NOMO-1 (cell line): Measurements from ENCODE around the gene GUCA1A.
A peak's percentile ranks its signal among the peaks of the same experiment; 100 is the strongest.
"Not testable (repeated sequence)": the region's sequence is repeated elsewhere in the genome, so short reads cannot be mapped to it uniquely, and the experiment has no call there.

Experiments
- DNase-seq, 2 experiments: peaks; one replicate each; lab custom pipeline; 2025; ENCODE audit not compliant: unreplicated experiment in 2 of 2; lab: John Stamatoyannopoulos, UW

Gene GUCA1A

DNA sequence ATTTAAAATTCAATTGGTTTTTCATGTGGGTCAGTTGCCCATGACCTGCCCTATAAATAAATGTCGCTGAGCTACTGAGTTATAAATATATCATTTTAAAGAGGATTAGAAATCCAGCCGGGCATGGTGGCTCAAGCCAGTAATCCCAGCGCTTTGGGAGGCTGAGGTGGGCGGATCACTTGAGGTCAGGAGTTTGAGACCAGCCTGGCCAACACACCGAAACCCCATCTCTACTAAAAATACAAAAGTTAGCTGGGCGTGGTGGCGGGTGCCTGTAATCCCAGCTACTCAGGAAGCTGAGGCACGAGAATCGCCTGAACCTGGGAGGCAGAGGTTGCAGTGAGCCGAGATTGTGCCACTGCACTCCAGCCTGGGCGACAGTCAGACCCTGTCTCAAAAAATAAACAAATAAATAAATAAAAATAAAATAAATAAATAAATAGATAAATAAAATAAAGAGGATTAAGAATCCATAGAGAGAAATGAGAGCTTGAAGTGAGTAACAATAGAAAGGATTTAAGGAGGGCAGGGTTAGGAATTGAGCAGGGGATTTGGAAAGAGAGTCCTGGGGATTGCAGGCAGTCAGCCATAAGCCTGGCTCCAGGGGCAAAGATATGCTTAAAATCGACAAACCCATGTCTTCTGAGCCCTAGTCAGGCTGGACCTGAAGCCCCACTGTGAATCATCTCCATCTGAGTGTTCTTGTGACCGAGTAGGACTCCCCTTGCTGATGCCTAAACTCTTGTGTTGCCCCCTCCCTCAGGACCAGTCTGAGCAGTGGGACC is 29.2 kb downstream of the GUCA1A start:
- DNase-seq, result not testable (repeated sequence)

DNA sequence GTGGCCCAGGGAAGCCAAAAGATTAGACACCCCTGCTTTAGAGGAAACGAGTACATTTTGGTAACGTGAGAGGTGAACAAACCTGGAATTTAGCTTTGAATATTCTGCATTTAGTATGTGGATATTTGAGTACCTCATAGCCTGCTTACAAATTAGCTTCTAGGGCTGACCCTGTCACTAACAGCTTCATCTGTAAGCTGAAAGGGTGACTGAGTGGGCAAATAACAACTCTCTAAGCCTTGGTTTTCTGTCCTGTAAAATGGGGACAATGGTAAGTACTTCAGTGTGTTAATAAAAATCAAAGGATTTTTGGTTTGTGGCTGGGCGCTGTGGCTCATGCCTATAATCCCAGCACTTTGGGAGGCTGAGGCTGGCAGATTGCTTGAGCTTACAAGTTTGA is 30.0 kb downstream of the GUCA1A start:
- no peak for DNase-seq

DNA sequence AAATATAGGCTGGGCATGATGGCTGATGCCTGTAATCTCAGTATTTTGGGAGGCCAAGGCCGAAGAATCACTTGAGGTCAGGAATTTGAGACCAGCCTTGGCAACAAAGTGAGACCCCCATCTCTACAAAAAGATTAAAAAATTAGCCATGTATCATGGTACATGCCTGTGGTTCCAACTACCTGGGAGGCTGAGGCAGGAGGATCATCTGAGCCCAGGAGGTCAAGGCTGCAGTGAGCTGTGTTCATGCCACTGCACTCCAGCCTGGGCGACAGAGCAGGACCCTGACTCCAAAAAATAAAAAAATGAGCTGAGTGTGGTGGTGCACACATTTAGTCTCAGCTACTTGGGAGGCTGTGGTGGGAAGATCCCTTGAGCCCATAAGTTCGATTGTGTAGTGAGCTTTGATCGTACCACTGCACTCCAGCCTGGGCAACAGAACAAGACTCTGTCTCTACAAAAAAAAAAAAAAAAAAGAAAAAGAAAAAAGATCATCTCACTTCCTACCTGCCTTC is 31.7 kb downstream of the GUCA1A start:
- DNase-seq, result no peak

DNA sequence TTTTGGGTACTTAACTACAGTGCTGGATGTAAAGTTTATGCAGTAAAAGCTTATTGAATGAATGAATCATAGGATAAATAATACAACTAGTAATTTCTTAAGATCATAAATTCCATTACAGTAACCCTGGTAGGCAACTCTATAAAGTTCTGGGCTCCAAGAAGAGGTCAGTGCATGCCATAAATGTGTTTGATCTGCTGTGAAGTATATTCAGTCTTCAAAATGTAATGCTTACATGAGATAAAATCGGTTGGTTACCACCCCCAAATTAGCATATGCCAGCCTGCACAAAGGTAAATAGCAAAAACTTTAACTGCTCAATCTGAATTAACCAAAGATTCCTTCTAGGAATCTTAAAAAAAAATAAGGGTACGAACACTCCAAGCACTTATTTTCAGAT is 34.4 kb downstream of the GUCA1A start:
- not testable (repeated sequence) for DNase-seq

DNA sequence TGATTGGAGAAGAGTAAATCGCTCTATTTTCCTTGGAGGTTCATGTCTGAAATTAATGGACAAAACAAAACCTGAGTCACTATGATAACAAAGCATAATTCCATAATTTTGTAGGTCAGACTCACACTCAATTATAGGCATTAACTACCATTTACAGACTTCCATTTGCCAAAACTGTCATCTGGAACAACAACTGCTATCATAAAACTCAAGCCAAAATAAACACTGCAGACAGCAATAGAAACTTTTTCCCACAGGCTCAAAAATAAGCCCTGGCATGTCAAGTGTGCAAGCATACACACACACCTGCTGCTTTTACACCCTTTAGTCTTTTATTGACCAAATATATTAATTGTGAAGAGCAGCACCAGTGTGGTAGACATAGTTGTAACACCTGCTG is 37.4 kb downstream of the GUCA1A start:
- no peak for DNase-seq

DNA sequence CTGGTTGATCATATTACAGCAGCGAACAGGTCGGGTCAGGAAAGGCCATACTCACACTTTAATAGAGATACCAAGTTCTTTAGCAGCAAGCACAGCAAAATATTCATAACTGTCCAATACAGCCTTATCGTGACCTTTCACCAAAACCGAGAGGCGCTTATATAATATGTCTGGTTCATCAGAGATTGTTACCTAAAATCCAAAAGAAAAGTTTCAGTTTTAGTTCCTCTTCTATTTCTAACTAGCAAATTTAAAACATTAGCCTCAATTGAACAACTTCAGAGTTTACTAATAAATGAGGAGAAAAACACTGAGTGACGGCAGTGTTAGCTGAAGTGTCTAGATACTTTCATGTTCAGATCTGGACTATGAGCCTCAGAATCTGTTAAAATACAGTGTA is 38.6 kb downstream of the GUCA1A start:
- no peak for DNase-seq

DNA sequence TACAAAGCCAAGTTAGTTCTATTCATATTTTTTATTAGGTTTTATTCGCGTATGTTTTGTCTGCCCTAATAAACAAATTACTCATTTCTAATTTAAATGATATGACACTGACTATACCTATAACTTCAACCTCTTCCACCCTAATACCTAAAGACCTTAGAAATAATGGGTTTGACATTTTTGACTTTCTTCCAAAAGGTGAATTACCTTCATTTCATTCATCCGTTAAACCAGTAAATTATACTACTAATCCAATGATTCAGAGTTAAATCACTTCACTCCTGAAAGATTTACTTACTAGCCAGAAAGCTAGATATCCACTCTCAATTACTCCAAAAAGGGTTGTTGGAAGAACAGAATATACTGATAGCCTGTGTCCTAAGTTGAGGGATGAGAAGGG is 39.3 kb downstream of the GUCA1A start:
- DNase-seq, result no peak

DNA sequence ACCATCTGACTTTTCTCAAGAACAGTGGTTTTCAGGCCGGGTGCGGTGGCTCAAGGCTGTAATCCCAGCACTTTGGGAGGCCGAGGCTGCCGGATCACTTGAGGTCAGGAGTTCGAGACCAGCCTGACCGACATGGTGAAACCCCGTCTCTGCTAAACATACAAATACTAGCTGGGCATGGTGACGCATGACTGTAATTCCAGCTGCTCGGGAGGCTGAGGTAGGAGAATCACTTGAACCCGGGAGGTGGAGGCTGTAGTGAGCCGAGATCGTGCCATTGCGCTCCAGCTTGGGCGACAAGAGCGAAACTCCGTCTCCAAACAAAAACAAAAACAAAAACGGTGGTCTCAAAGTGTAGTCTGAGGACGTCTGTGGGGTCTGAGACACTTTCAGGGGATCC is 43.3 kb downstream of the GUCA1A start:
- not testable (repeated sequence) for DNase-seq

DNA sequence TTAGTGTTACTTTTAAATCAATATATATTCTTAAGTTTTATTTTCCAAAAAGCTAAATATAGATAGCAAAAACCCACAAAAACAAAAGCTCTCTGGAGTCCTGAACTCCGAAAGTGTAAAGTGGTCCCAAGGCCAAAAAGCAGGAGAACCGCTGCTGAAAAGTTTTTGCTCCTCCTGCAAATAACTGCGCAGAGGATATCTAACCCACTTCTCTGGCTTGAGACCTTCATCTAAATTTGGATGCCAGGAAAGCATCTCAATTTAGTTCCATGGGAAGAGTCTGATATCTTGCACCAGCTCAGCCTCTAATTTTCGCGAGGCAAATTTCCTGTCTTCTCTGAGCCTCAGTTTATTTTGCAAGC is 44.0 kb downstream of the GUCA1A start:
- DNase-seq, result no peak

DNA sequence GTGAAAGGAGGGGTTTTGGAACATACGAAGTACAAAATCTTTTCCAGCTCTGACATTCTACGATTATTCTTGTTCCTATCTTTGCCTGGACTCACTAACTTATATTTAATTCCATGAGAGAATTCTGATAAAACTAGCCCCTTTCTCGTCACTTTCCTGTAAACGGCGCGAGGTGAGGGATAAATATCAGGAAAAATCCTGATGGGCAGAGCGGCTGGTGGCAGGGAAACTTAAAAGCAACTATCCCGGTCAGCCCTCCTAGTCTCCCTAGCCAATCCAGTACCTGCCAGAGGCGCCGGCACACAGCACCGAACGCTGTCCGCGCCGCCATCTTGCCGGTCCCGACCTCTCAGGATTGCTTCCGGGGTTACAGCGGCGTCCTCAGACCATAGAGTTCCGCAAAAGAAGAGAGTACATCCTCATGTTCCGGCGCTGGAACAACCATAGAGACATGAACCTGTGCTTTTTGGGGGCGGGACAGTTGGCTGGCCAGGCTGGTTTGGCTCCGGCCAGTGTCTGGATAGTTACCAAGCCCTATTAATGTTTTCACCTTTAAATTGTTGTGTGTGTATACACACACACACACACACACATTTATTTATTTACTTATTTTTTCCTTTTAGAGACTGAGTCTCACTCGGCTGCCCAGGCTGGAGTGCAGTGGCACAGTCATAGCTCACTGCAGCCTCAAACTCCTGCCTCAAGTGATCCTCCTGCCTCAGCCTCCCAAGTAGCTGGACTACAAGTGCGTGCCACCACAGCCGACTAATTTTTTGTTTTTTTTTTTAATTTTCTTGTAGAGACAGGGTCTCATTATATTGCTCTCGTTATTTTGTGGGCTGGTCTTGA is 44.6 kb downstream of the GUCA1A start, which contains the start of gene MRPS10:
MRPS10 (minus strand) TSS at position 343 of the 849 bp plus-strand sequence; CDS start at position 331, 12 bp downstream.
- peak; percentile 93 to 95 for DNase-seq

DNA sequence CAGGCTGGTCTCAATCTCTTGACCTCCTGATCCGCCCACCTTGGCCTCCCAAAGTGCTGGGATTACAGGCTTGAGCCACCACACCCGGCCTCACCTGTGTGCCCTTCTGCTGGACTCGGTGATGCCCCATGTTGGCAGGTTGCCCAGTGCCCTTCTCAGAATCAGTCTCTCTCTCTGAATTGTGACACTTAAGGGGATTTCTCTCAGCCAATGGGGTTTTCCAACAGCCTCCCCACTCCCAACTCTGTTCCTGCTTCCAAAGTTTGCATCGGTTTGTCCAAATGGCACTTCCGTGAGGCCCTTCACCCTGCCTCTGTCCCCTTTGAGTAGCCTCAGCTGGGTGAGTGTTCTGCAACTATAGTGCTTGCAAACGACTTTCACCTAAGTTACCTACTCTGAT is 47.6 kb downstream of the GUCA1A start:
- no peak for DNase-seq

DNA sequence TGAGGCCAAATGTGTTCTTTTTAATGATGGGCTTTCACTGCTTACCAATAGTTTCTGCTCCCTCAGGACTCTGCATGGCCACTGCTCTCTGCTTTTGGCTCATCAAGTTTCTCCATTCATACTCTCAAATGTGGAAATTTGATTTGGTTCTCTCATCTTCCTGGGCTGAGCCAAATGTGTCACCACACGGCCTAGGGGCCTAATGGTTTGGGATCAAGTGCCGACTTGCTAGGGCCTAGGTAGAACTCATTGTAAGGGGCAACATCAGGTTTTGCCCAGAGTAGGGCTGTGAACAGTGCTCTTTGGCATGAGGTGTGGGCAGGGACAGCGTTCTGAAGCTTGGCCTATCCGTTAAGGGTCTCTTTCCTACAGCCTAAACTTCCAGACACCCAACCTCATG is 48.4 kb downstream of the GUCA1A start:
- no peak for DNase-seq

DNA sequence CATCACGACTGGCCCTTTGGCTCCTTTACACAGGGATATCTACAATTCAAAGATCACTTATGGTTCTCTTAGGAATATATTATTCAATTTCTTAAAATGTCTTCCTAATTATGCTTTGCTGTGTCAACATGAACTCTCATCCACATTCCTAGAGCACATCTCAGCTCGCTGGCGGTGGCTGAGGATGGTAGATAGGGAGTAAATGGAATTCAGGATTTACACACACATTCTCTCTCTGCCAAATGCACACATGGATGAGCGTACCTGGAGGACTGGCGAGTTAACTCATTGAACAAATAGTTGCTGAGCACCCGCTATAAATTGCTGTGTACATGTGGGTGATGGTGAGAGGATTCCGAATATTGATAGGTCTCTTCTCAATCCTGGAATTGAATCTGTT is 49.3 kb downstream of the GUCA1A start:
- DNase-seq, result no peak

DNA sequence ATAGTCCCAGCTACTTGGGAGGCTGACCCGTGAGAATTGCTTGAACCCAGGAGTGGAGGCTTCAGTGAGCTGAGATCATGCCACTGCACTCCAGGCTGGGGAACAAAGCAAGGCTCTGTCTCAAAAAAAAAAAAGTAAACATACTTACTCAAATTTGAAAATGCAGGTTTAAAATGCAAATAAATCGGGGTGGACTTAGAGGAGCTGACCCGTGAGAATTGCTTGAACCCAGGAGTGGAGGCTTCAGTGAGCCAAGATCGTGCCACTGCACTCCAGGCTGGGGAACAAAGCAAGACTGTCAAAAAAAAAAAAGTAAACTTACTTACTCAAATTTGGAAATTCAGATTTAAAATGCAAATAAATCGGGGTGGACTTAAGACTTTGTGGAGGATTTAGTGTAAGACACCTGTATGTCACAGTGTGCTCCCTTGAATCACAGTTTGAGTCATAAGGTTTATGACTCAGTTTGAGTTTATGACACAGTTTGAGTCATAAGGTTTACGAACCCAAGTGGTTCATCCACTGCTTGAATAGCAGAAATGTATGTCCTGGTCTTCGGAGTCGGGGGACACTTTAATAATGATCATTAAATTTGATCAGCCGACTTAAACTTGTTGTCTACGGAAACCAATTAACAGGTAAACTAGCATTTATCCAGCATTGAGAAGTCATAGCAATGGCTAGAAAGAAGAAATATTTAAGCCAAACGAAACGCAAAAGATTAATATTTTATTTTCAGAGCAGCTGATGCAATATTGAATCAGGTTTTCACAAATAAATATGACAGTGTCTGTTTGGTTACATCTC is 51.3 kb downstream of the GUCA1A start:
- DNase-seq, result no peak

DNA sequence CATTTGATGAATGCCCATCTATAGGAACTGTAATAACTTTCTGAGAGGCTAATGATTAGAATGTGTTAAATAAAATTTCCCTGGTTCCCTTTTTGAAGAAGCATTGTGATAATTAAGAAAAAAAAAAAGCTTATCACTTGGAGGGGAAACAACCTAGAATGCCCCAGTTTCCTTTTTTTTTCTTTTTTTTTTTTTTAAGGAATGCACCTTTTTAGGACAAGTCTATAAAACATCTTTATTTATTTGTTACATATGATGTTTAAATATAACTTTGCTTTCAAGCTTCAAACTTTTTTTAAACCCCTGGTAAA is 51.8 kb downstream of the GUCA1A start:
- no peak for DNase-seq

DNA sequence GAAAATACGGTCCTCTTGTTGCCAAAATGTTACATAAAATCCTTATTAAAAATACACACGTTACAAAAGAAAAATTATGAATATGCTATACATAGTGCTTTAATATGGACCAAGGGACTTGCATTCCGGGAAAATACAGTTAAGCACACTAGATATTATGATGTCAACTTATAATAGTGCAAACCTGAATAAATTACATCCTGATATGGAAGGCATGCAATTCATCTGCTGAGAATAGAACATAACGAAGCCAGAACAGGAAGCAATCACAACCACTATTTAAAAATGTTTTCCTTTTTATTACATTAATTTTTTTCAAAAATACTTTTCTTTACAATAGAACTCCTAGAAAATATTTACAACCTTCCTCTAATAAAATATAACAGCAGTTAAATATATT is 52.3 kb downstream of the GUCA1A start:
- no peak for DNase-seq

DNA sequence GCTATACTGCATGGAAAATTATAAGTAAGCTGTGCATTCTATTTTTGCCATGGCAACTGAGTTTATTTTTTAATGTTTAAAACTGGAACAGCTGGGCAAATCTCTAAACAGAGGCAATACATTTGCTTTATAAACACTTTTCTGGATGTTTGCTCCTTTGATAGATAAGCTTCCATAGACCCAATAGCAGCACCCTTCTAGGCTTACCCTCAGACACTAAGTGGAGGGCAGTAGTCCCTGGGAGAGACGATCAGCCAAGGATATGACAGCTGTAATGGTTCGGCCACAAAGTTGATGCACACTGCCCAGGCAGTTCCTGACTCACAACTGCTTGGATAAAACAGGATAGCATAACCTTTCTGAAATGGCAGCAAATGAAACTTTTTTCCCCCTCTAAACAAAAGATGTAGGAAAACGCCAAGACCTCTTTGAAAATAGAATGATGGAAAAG is 53.0 kb downstream of the GUCA1A start:
- DNase-seq, result no peak

DNA sequence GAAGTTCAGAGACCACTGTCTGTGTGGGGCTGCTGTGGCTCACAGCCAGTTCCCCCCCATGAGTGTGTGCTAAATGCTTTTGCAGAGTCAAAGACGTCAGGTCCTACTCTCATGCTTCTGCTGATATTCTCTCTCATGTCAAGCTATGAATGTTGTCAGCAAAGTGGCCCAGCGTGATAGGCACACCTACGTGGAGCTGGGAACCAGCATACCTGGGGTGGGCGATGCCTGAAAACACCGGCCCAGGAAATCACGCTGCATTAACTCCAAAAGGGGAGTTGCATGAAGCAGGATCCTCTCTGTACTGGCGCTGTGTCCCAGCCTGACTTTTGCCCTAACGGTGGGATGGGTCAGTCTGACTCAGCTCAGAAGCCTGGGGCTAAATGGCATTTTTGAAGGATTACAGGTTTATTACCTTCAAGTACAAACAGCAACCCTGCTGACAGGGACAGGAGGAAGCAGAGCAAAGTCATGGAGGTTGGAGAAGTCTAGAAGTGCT is 53.5 kb downstream of the GUCA1A start:
- DNase-seq, result no peak

DNA sequence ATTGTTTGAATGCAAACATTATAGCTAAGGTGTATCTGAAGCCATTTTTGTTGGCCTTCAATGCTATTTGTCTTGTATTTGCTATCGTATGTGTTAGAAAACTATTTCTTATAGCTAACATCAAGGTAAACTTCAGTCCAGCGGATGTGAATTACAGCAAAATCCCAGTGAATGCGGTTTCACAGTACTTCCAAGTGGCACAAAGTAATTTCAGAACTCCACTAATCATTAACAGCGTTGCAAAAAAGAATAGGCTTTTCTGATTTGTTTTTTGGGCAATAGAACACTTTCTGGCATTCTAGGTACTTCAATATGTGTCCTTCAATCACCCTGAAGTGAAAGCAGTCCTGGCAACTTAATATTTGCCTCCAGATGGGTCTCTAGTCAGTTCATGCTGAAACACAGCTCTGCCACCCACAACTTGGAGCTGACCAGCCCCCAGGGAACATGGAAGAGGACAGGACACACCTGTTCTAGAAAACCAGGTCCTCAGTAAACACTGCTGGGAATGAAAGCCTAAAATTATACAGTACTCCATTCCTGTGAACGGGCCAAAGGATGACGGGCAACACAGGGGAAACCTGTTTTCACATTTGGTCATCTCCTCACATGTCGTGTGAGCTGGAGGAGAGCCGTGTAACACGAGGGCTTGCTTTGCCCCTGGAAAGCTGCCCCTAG is 54.1 kb downstream of the GUCA1A start:
- no peak for DNase-seq

DNA sequence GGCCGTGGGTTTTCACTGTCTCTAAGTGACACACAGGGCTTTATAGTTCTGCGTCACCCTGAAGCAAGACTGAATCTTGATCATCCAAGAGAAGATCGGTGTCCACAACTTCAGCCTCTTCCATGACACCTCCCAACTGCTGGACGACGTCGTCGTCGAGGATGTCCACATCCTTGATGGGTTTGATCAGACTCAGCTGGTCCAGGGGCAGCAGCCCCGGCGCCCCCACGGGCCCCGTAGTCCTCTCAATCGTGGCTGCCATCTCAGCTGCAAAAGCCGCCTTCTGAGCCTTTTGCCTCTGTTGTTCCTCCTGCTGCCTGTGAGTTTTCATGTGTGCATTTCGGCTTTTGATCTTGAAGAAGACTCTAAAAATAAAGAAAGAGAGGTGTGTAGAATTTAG is 55.1 kb downstream of the GUCA1A start:
- DNase-seq, result no peak
